SK-N-SH (cell line): ENCODE data around the gene MCRS1. TPM values are rescaled to one million over a fixed set of nuclear protein-coding genes. Genes with fewer than 3 reads are reported as not detected.
A peak's percentile ranks its signal among the peaks of the same experiment; 100 is the strongest.

ENCODE experiments used
- CTCF ChIA-PET: fragments of 300-600, 350-600 bp; formaldehyde crosslinking; extraction: SDS; loops from one replicate; lab custom pipeline; 2021; lab: Yijun Ruan, JAX
- POLR2A ChIA-PET: fragments of 350-600 bp; sonication (Branson Sonifier 250); formaldehyde crosslinking; extraction: SDS; loops from one replicate; lab custom pipeline; 2020; ENCODE audit warnings: antibody characterized with exemption, inconsistent platforms; lab: Yijun Ruan, JAX
- DNase-seq: peaks from one replicate; pipeline ENCODE4 v3.0.0; 2012
- H2AFZ ChIP-seq: fragments of 200-600 bp; sonication (generic); 2 replicates; pipeline ENCODE4 v1.8.1; 2016; ENCODE audit warnings: antibody characterized with exemption, mild to moderate bottlenecking, low read depth
- H3F3A ChIP-seq: fragments of 200-600 bp; sonication (generic); replicated peaks from 2 replicates; pipeline ENCODE3; 2016; ENCODE audit warnings: antibody characterized with exemption, mild to moderate bottlenecking; ENCODE audit not compliant: insufficient read depth
- H3K27ac ChIP-seq, 2 experiments: fragments of 200-500 bp in 1 of 2; fragments of 200-600 bp in 1 of 2; sonication (Bioruptor generic) in 1 of 2; sonication (generic), shearing (Covaris generic) in 1 of 2; 2 replicates each; pipeline versions ENCODE4 v1.5.1 to v1.6.1; 2014 to 2016; ENCODE audit warnings: low read depth in 2 of 2, inconsistent platforms in 1 of 2, low read length in 1 of 2, mild to moderate bottlenecking in 1 of 2, mixed read lengths in 1 of 2
- H3K27me3 ChIP-seq: fragments of 200-600 bp; sonication (generic), shearing (Covaris generic); 2 replicates; pipeline ENCODE4 v1.6.1; 2016; ENCODE audit warnings: mixed run types; ENCODE audit not compliant: insufficient read depth
- H3K36me3 ChIP-seq, 2 experiments: fragments of 200-500 bp in 1 of 2; fragments of 200-600 bp in 1 of 2; sonication (Bioruptor generic) in 1 of 2; sonication (generic) in 1 of 2; replicated peaks in 1 of 2; 2 replicates each; pipeline versions ENCODE3 to v1.5.1; 2014 to 2016; ENCODE audit warnings: low read length in 1 of 2, mild to moderate bottlenecking in 1 of 2; ENCODE audit not compliant: insufficient read depth in 2 of 2, control insufficient read depth in 1 of 2
- H3K4me1 ChIP-seq, 2 experiments: fragments of 200-500 bp in 1 of 2; fragments of 200-600 bp in 1 of 2; sonication (Bioruptor generic) in 1 of 2; sonication (generic), shearing (Covaris generic) in 1 of 2; 2 replicates each; pipeline versions ENCODE4 v1.5.1 to v1.6.1; 2014 to 2016; ENCODE audit warnings: low read depth in 1 of 2, low read length in 1 of 2, mixed run types in 1 of 2; ENCODE audit not compliant: insufficient read depth in 2 of 2, control insufficient read depth in 1 of 2
- H3K4me2 ChIP-seq: fragments of 200-600 bp; sonication (generic), shearing (Covaris generic); 2 replicates; pipeline ENCODE4 v1.6.1; 2017; ENCODE audit warnings: mixed run types
- H3K4me3 ChIP-seq, 2 experiments: fragments of 200-500 bp in 1 of 2; fragments of 200-600 bp in 1 of 2; sonication (Bioruptor generic) in 1 of 2; sonication (generic), shearing (Covaris generic) in 1 of 2; 2 replicates each; pipeline versions ENCODE4 v1.5.1 to v1.8.1; 2014 to 2016; ENCODE audit warnings: low read depth in 2 of 2, inconsistent platforms in 1 of 2, low read length in 1 of 2, mild to moderate bottlenecking in 1 of 2, mixed read lengths in 1 of 2, moderate library complexity in 1 of 2
- H3K79me2 ChIP-seq: fragments of 200-600 bp; sonication (generic); 2 replicates; pipeline ENCODE4 v1.8.1; 2017; ENCODE audit warnings: mild to moderate bottlenecking; ENCODE audit not compliant: insufficient read depth
- H3K9ac ChIP-seq: fragments of 200-600 bp; sonication (generic); 2 replicates; pipeline ENCODE4 v1.6.1; 2017; ENCODE audit warnings: mixed run types
- H3K9me2 ChIP-seq: fragments of 200-600 bp; sonication (generic); 2 replicates; pipeline ENCODE4 v1.6.1; 2017; ENCODE audit warnings: mixed run types
- H3K9me3 ChIP-seq: fragments of 200-600 bp; sonication (generic); 2 replicates; pipeline ENCODE4 v1.6.1; 2017; ENCODE audit warnings: mixed run types, mild to moderate bottlenecking, moderate library complexity
- H4K20me1 ChIP-seq: fragments of 200-600 bp; sonication (generic); 2 replicates; pipeline ENCODE4 v1.6.1; 2017; ENCODE audit warnings: mild to moderate bottlenecking, mixed run types; ENCODE audit not compliant: insufficient read depth
- CTCF ChIP-seq: fragments of 200-600 bp; sonication (generic); IDR thresholded peaks from 2 replicates; pipeline ENCODE4 v1.6.1; 2017; ENCODE audit warnings: antibody characterized with exemption, mild to moderate bottlenecking, moderate library complexity
- FOSL2 ChIP-seq: IDR thresholded peaks from 2 replicates; pipeline ENCODE4 v1.4.0; 2012; ENCODE audit warnings: low read depth, mild to moderate bottlenecking, moderate library complexity, borderline replicate concordance
- FOXM1 ChIP-seq: IDR thresholded peaks from 2 replicates; pipeline ENCODE4 v1.4.0; 2012; ENCODE audit warnings: low read depth, mild to moderate bottlenecking
- GATA2 ChIP-seq: sonication (generic); formaldehyde crosslinking; IDR thresholded peaks from 2 replicates; pipeline ENCODE4 v1.5.0; 2020; ENCODE audit warnings: mild to moderate bottlenecking, missing genetic modification reagents
- MAX ChIP-seq: IDR thresholded peaks from 2 replicates; pipeline ENCODE4 v1.4.0; 2012; ENCODE audit warnings: low read depth
- NFIC ChIP-seq: IDR thresholded peaks from 2 replicates; pipeline ENCODE4 v1.4.0; 2012; ENCODE audit warnings: borderline replicate concordance
- NRF1 ChIP-seq: IDR thresholded peaks from 2 replicates; pipeline ENCODE4 v1.6.1; 2012; ENCODE audit warnings: low read depth, mild to moderate bottlenecking, low read length
- PBX3 ChIP-seq: IDR thresholded peaks from 2 replicates; pipeline ENCODE4; 2012
- POLR2AphosphoS5 ChIP-seq: IDR thresholded peaks from 2 replicates; pipeline ENCODE4 v1.6.1; 2012; ENCODE audit warnings: low read depth, low read length
- RCOR1 ChIP-seq: fragments of 150-350 bp; IDR thresholded peaks from 2 replicates; pipeline ENCODE4 v1.6.1; 2017; ENCODE audit warnings: antibody characterized with exemption, low read length
- REST ChIP-seq: IDR thresholded peaks from 2 replicates; pipeline ENCODE4 v1.6.1; 2012; ENCODE audit warnings: mild to moderate bottlenecking, low read depth, low read length, moderate library complexity
- RFX5 ChIP-seq: IDR thresholded peaks from 2 replicates; pipeline ENCODE4 v1.6.1; 2012; ENCODE audit warnings: mild to moderate bottlenecking, improper control_type of control experiment, low read length
- RXRA ChIP-seq: IDR thresholded peaks from 2 replicates; pipeline ENCODE4 v1.4.0; 2012; ENCODE audit warnings: low read depth, mild to moderate bottlenecking, borderline replicate concordance
- SMC3 ChIP-seq: IDR thresholded peaks from 2 replicates; pipeline ENCODE4 v1.6.1; 2012; ENCODE audit warnings: low read depth, low read length, improper control_type of control experiment
- USF2 ChIP-seq: fragments of 150-350 bp; IDR thresholded peaks from 2 replicates; pipeline ENCODE4 v1.6.1; 2017; ENCODE audit warnings: antibody characterized with exemption, low read length, low read depth, borderline replicate concordance
- YY1 ChIP-seq: IDR thresholded peaks from 2 replicates; pipeline ENCODE4 v1.4.0; 2012; ENCODE audit warnings: low read depth, mild to moderate bottlenecking
- WGBS: methylation state at CpG from one replicate; pipeline ENCODE4 v1.1.6; 2017; ENCODE audit warnings: low lambda C conversion rate; 5-methylcytosine and 5-hydroxymethylcytosine counted together
- polyA plus RNA-seq, 3 experiments: library from polyadenylated mRNA; depleted of rRNA; stranded (reverse); fragments of >200 nt; gene quantifications; 2 replicates each; pipeline ENCODE4 v1.2.3, GENCODE V29; 2012

The MCRS1 gene
- polyA plus RNA-seq, 1 of the 3 experiments (the other 2 are of a cell fraction): 107 TPM

GRCh38 chr12:49541140-49541861, 26.6 kb downstream of the MCRS1 start:
- WGBS: 93% methylated on average over 17 of the region's 18 CpGs
- Histone ChIP-seq H3K27ac (no peak overlapping the region), H3K9me2 (no peaks in the 10 kb centered on the region), H3K9ac (no peak overlapping the region), H3K4me1 (peaks cover 0 to 11% of the 10 kb centered on the region in 2 experiments; a peak in 1 of 4 replicates), H3F3A (no peaks in the 10 kb centered on the region), H3K9me3 (no peaks in the 10 kb centered on the region), H3K4me3 (no peak overlapping the region), H3K79me2 (no peaks in the 10 kb centered on the region), H3K36me3 (no peaks in the 10 kb centered on the region), H3K4me2 (no peak overlapping the region), H4K20me1 (no peaks in the 10 kb centered on the region), H3K27me3 (no peaks in the 10 kb centered on the region), H2AFZ (no peak overlapping the region)
- peak; percentile 35 for DNase-seq
- TF ChIP-seq NFIC (no peak), YY1 (no peak), RXRA (no peak)
- POLR2A ChIA-PET: no interaction called here
- CTCF ChIA-PET: interaction anchor here (0.6 to 1.5 kb wide), 2 partner anchors 11 to 13 kb away, joined by 3 to 5 read pairs; no protein-coding TSS in a partner anchor

- POLR2A ChIA-PET: no interaction called here
- H4K20me1 ChIP-seq: no peaks in the 10 kb centered on the region
- H3K4me1 ChIP-seq: peaks cover 0 to 11% of the 10 kb centered on the region in 2 experiments; a peak in 1 of 4 replicates
- no peak overlapping the region for H3K9ac ChIP-seq
- H3K27ac ChIP-seq: no peak overlapping the region
- H2AFZ ChIP-seq: no peak overlapping the region
- no peaks in the 10 kb centered on the region for H3K27me3 ChIP-seq
- H3F3A ChIP-seq: peaks cover 5% of the 10 kb centered on the region
- H3K9me3 ChIP-seq: no peaks in the 10 kb centered on the region
- H3K9me2 ChIP-seq: no peaks in the 10 kb centered on the region
- WGBS: 93% methylated on average over 15 of the region's 21 CpGs
- DNase-seq: peak; percentile 44
- CTCF ChIA-PET: interaction anchor here (1.5 to 2.6 kb wide), 2 partner anchors 12 to 193 kb away, joined by 9 read pairs; partner anchors contain the start of gene DNAJC22
- no peak overlapping the region for H3K4me3 ChIP-seq
- no peaks in the 10 kb centered on the region for H3K36me3 ChIP-seq
- H3K4me2 ChIP-seq: no peak overlapping the region
- H3K79me2 ChIP-seq: no peaks in the 10 kb centered on the region
- TF ChIP-seq USF2 (no peak), PBX3 (no peak), CTCF (no peak), FOXM1 (no peak), NRF1 (no peak), REST (no peak), GATA2 (CRISPR knock-in tag) (no peak), FOSL2 (no peak), SMC3 (no peak), RCOR1 (no peak), MAX (no peak), RFX5 (no peak), POLR2AphosphoS5 (no peak), NFIC (no peak)
These were observed 27.5 kb downstream of the MCRS1 start for GRCh38 chr12:49540229-49541139.
